SHP77 (cell line): ENCODE results near the gene NIPSNAP2.
A peak's percentile ranks its signal among the peaks of the same experiment; 100 is the strongest.
"Not testable (repeated sequence)": the region's sequence is repeated elsewhere in the genome, so short reads cannot be mapped to it uniquely, and the experiment has no call there.

Source experiments
- DNase-seq, 2 experiments: peaks; one replicate each; lab custom pipeline; 2025; lab: John Stamatoyannopoulos, UW

The NIPSNAP2 gene

GRCh38 chr7:55975988-55976633 is 11.7 kb downstream of the NIPSNAP2 start:
- DNase-seq = peak; percentile 97 to 98

- peak; percentile 86 to 89 for DNase-seq
These were observed 13.4 kb downstream of the NIPSNAP2 start for GRCh38 chr7:55977831-55978230.

DNA sequence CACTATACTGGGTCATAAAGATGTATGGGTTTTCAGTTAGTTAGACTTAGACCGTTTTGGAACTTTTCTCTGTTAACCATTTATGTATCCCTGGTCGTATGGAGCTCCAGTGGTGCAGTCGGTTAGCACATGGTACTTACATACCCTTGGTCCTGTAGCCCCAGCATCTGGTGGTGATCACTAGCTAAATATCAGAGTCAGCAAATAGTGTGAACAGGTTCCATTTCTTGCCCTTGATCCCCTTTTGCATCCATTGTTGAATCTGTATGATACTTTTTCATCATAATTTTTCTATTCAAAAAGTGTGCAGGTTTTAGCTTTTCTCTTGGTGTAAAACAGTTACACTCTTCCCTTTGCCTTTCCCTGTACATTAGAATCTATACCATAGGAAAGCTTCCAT is 15.9 kb downstream of the NIPSNAP2 start:
- no peak for DNase-seq

DNA sequence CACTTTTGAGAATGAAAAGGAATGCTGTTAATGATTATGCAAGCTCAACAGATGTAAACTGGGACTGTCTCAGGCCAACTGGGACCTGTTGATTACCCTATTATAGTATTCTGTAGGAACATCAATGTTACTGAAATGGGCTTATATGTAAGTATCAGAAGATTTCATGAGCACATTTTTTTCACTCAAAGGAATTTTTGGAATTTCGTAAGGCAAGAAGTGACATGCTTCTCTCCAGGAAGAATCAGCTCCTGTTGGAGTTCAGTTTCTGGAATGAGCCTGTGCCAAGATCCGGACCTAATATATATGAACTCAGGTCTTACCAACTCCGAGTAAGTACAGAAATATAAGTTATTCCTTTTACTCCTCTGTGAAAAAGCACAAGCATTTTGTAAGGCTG is 19.2 kb downstream of the NIPSNAP2 start:
- DNase-seq = no peak

DNA sequence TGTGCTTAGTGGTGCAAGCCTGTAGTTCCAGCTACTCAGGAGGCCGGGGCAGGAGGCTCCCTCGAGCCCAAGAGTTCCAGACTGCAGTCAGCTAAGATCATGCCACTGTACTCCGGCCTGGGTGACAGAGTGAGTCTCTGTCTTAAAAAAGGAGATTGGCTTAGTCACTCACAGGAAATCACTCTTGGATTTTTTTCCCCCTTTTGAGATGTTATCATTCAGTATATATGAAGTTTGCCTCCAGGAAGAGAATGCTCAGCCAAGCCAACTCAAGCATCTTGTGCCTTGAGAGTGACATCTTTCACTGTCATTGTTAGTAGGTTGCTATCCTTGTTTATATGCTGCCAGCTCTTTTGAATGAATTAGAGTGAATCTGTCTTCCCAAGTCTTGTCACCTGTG is 28.0 kb downstream of the NIPSNAP2 start:
- no peak for DNase-seq

GRCh38 chr7:55996856-55997500 is 32.6 kb downstream of the NIPSNAP2 start:
- no peak for DNase-seq

DNA sequence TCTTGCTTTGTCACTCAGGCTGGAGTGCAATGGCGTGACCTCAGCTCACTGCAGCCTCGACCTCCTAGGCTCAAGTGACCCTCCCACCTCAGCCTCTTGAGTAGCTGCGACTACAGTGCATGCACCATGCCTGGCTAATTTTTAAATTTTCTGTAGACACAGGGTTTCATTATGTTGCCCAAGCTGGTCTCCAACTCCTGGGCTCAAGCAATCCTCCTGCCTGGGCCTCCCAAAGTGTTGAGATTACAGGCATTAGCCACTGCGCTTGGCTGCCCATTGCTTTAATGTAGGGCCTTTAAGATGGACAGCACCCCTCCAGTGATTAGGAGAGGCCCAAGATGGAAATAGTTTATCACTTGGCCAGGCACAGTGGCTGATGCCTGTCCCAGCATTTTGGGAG is 39.4 kb downstream of the NIPSNAP2 start:
- no peak for DNase-seq

DNA sequence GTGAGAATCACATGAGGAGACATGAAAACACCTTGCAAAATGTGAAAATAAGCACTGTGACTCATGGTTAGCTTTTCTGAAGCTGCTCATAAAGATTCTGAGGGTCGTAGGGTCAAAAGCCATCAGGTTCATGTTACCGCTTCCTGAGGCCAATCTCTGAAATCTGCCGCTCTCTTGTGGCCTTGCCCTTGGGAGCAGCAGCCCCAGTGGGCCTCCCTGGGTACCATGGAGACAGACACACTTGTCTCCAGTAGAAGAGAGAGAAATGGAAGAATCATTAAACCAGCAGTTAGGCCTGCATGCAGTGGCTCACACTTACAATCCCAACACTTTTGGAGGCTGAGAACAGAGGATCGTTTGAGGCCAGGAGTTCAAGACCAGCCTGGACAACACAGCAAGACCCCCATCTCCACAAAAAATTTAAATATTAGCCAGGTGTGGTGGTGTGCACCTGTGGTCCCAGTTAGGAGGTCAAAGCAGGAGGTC is 42.8 kb downstream of the NIPSNAP2 start:
- no peak for DNase-seq

- no peak for DNase-seq
These were observed 43.5 kb downstream of the NIPSNAP2 start for GRCh38 chr7:56007891-56008290.

DNA sequence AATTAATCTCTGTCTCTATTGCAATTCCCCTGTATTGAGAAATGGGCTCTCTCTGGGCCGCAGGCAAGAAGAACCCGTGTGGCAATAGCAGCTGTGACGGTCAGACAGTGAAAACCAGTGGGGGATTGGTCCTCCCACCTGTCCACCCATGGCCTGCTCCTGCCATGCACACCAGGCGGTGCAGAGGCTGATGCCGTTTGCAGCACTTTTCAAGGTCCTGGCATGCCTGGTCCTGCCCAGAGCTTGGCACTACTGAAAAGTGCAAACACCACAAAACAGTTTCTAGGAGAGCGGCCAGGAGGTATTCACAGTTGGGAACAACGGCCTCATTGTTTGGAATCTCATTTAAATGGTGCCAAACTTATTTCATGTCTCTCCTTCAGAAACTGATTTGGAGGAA is 45.3 kb downstream of the NIPSNAP2 start:
- DNase-seq = peak; percentile 75 to 94

GRCh38 chr7:56017015-56017414 is 52.6 kb downstream of the NIPSNAP2 start:
- not testable (repeated sequence) for DNase-seq

DNA sequence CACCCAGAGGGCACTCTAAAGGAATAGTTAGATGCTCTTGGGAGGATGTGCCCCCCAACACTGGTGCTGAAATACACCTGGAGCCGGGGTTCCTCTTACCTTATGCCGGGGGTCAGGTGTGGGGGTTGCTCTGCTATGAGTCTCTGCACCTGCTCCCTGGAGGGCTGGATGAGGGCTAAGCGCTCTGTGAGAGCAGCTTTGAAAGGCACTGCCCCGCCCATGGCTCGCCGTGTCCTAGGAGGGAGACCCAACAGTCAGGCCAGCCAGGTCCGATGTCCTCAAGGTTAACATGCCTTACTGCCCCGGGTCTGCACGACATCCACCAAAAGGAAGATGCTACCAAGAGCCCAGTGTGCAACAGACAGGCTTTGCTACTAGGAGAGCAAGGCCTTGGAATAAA is 55.1 kb downstream of the NIPSNAP2 start:
- no peak for DNase-seq

DNA sequence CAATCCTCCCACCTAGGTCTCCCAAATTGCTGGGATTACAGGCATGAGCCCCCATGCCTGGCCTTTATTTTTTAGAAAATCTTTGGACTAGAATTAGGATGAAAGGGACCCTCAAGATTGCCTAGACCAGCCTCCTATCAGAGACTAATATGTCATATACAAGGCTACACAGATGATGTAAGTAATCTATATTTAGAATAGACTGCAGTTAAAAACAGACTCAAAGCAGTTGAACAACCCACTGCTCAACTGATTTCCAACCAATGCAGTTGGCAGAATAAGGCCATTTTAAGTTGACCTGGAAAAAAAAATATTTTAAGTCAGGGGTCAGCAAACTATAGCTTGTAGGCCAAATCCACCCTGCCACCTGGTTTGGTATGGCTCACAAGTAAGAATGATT is 59.1 kb downstream of the NIPSNAP2 start:
- no peak for DNase-seq

DNA sequence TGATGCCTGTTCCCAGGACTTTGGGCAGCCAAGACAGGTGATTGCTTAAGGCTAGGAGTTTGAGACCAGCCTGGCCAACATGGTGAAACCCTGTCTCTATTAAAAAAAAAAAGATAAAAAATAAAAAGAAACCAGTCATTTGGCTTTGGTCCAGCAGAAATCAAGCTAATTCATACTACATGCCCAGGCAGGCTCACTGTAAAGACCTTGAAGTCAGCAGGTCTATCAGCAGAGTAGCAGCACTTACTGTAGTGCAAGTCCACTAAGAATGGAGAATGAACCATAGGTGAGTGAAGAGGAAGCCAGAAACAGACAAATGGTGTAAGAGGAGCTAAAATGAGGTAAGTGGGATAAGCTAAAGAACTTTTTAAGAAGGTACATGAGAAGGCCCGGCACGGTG is 62.2 kb downstream of the NIPSNAP2 start:
- no peak for DNase-seq

DNA sequence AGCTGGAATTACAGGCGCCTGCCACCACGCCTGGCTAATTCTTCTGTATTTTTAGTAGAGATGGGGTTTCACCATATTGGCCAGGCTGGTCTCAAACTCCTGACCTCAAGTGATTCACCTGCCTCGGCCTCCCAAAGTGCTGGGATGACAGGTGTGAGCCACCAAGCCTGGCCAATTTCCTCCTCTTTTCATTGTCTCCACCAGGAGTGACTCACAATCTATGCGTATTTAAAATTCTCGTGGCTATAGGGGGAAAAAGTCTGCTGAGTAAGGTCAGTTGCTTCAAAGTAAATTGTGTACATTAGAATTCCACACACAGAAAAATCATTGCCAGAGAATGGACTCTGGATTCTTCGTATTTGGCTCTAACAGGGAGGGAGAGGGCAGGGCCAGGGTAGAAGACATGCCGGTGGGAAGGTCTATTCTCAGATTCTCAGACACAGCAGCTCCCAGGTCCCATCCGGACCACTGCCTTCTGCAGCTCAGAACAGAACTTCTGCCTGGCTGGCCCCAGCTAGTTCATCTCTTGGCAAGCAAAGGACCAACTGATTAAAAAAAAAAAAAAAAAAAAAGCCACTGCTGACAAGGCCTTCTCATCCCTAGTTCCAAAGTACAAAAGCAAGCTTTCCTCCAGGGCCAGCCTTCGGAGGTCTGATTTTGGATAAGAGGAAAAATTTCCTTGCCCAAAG is 64.7 kb downstream of the NIPSNAP2 start:
- DNase-seq = no peak

GRCh38 chr7:56030340-56030739 is 66.0 kb downstream of the NIPSNAP2 start:
- no peak for DNase-seq

GRCh38 chr7:56031556-56031955 is 67.2 kb downstream of the NIPSNAP2 start:
- DNase-seq = not testable (repeated sequence)

- not testable (repeated sequence) for DNase-seq
These were observed 68.2 kb downstream of the NIPSNAP2 start for GRCh38 chr7:56032578-56032977.

DNA sequence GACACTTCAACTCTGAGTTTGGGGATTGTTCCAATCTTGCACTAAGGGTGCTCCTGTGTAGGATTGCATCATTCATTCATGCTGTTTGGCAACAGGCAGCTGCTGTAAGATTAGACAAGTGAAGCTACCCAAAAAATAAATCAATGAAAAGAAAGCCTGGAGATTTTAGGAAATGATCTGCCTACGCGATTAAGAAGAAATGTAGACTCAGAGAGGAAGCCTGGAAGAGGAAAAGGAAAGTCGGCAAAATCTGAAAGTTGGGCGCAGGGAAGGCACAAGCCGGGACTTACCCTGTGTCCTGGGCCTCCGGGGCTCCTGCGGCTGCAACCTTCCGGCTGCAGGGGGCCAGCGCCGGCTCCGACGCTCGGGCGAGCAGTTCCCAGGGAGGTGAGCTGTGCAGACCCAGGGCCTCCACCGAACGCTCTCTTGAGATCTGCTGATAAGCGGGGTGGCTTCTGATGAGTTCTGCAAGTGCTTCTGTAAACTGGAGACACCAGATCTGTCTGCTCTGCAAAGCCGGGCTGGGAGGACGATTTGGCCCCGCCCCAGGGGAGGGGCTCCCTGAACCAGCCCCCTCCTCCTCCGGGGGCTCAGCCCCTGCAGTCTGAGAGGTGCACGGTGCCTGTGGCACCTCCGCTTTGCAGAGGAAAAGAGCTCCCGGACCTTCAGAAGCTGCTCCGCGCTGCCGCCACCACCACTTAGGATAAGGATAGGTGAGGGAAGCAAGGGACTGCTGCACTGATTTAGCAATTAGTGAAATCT is 69.5 kb downstream of the NIPSNAP2 start:
- DNase-seq = peak; percentile 90 to 97

GRCh38 chr7:56040730-56041129 is 76.3 kb downstream of the NIPSNAP2 start:
- no peak for DNase-seq

GRCh38 chr7:56045758-56046157 is 81.4 kb downstream of the NIPSNAP2 start:
- DNase-seq = not testable (repeated sequence)

- no peak for DNase-seq
These were observed 82.5 kb downstream of the NIPSNAP2 start for GRCh38 chr7:56046721-56047445.
